GM06990 (cell line): Measurements from ENCODE around the gene SLC7A10.

ENCODE experiments used
- DNase-seq: peaks from one replicate; pipeline ENCODE4 v3.0.0-alpha.2; 2011; ENCODE audit not compliant: insufficient read length; ENCODE audit errors: extremely low read depth
- H3K27me3 ChIP-seq: replicated peaks from 2 replicates; pipeline ENCODE4 v1.6.0; 2011; ENCODE audit warnings: low read length; ENCODE audit not compliant: control insufficient read depth, insufficient read depth
- H3K36me3 ChIP-seq: 2 replicates; pipeline ENCODE4 v1.5.1; 2011; ENCODE audit warnings: low read length; ENCODE audit not compliant: control insufficient read depth, insufficient read depth
- H3K4me3 ChIP-seq: replicated peaks from 2 replicates; pipeline ENCODE4 v1.5.1; 2011; ENCODE audit warnings: low read depth, mild to moderate bottlenecking, control low read depth, low read length
- CTCF ChIP-seq: IDR thresholded peaks from 2 replicates; pipeline ENCODE4 v1.5.1; 2011; ENCODE audit warnings: low read length, control low read depth, mild to moderate bottlenecking, inconsistent platforms; ENCODE audit not compliant: insufficient read depth, poor library complexity, severe bottlenecking

Gene SLC7A10

GRCh38 chr19:33270769-33271168 lies 45.1 kb upstream of the SLC7A10 start:
- H3K27me3 ChIP-seq, result no peaks in the 10 kb centered on the region
- TF ChIP-seq CTCF, result no peak

GRCh38 chr19:33269016-33269415 lies 43.4 kb upstream of the SLC7A10 start:
- no peaks in the 10 kb centered on the region for H3K36me3 ChIP-seq
- no peak for DNase-seq
- no peak overlapping the region for H3K4me3 ChIP-seq
- no peak for TF ChIP-seq CTCF
- no peaks in the 10 kb centered on the region for H3K27me3 ChIP-seq

More at GRCh38 chr19:33270769-33271168, 45.1 kb upstream of the SLC7A10 start:
- H3K4me3 ChIP-seq, result no peak overlapping the region
- H3K36me3 ChIP-seq, result no peaks in the 10 kb centered on the region
- no peak for DNase-seq

GRCh38 chr19:33268162-33268991 lies 42.7 kb upstream of the SLC7A10 start:
- Histone ChIP-seq H3K36me3 (no peaks in the 10 kb centered on the region), H3K27me3 (no peaks in the 10 kb centered on the region), H3K4me3 (no peak overlapping the region)
- no peak for TF ChIP-seq CTCF
- no peak for DNase-seq

GRCh38 chr19:33267706-33268105 lies 42.1 kb upstream of the SLC7A10 start:
- Histone ChIP-seq H3K36me3 (no peaks in the 10 kb centered on the region), H3K27me3 (no peaks in the 10 kb centered on the region), H3K4me3 (no peak overlapping the region)
- peak; percentile 43 for DNase-seq
- no peak for TF ChIP-seq CTCF

GRCh38 chr19:33266974-33267484 lies 41.4 kb upstream of the SLC7A10 start:
- TF ChIP-seq CTCF, result no peak
- DNase-seq, result no peak
- Histone ChIP-seq H3K27me3 (no peaks in the 10 kb centered on the region), H3K36me3 (no peaks in the 10 kb centered on the region), H3K4me3 (no peak overlapping the region)
